HG02938 (cell line): Measurements from ENCODE around the gene N4BP3.
"Not testable (repeated sequence)": the region's sequence is repeated elsewhere in the genome, so short reads cannot be mapped to it uniquely, and the experiment has no call there.

ENCODE experiments used
- ATAC-seq: cut with Tn5 transposase; IDR thresholded peaks from one replicate; pipeline ENCODE4 v1.9.1; 2021; ENCODE audit warnings: mild to moderate bottlenecking, moderate library complexity; ENCODE audit not compliant: unreplicated experiment

N4BP3 gene, protein sequence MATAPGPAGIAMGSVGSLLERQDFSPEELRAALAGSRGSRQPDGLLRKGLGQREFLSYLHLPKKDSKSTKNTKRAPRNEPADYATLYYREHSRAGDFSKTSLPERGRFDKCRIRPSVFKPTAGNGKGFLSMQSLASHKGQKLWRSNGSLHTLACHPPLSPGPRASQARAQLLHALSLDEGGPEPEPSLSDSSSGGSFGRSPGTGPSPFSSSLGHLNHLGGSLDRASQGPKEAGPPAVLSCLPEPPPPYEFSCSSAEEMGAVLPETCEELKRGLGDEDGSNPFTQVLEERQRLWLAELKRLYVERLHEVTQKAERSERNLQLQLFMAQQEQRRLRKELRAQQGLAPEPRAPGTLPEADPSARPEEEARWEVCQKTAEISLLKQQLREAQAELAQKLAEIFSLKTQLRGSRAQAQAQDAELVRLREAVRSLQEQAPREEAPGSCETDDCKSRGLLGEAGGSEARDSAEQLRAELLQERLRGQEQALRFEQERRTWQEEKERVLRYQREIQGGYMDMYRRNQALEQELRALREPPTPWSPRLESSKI

DNA sequence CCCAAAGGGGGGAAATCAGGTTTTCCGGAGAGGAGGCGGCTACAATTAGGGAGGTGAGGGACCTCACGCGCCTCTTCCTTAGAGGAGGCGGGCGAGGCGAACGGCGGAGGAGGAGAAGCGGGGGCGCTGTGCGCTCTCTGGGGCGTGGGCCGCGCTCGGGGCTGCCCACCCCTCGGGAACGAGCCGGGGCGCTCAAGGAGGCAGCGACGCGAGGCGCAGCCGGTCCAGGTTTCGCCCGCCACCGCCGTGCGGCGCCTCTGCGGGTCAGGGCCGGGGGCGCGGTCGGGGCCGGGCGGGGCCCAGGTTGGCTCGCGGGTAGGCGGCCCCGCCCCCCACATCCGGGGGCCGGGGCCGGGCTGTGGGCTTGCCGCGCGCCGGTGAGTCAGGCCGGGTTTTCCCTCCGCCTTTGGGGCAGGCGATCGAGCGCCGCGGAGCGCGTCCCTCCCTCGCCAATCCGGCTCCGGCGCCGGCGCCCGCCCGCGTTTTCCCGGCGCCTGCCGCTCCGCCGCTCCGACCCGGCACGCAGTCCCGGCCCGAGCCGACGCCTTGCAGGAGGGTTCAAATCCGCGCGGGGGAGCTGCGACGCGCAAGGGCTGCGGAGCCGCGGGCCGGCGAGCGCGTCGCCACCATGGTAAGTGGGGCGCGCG lies at the start of gene N4BP3:
Gene N4BP3 (plus strand): TSS at position 392 of the 647 bp plus-strand sequence. CDS start 6,052 bp downstream, outside the sequence.
- ATAC-seq, result peak; percentile 40

DNA sequence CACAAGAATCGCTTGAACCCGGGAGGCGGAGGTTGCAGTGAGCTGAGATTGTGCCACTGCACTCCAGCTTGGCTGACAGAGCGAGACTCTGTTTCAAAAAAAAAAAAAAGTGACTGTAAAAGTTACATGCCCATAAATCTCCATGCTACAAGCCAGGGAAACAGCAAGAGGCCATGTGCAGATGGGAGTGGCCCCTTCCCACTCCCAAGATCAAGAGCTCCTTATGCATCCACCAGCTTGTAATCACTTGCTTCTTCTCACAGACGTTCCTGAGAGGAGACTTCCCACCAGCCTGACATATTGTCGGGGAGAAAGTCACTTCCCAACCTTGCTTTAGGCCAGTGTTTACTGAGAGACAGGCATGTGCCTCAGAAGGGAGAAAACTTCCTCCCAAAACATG lies 45.6 kb upstream of the N4BP3 start:
- no peak for ATAC-seq

DNA sequence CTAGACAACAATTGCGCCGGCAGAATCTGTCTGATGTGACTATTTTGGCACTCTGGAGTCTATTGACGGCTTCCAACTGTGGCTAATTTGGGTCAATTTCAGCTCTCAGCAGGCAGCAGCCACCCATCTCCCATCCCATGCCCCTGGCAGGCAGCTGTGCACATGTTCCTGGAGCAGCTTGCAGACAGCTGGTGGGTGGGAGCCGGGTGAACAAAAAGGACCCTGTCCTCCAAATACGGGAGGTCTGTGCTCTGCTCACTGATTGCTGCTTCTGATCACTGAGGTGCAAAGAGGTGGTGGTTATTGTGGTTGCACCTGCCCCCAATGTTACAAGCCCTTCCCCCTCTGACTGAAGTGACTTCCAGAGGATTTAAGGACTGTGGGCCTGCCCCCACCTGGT lies 45.0 kb upstream of the N4BP3 start:
- no peak for ATAC-seq

DNA sequence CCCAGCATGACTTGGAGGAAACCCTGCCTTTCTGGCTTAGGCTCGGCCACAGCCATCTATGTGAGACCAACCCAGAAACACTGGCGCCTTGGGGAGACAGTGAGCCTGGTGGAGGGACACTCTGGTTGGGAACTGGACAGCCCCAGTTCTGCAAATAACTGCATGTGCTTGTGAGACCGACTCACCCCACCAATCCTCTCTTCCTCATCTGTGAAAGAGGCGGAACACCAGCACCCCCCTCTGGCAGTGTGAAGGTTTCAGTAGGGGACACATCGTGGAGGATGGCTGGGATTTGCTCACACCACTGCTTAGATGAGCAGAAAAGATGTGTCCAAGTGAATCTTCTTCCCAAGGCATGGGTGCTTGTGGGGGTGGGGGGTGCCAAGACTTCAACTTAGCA lies 43.4 kb upstream of the N4BP3 start:
- ATAC-seq, result no peak

DNA sequence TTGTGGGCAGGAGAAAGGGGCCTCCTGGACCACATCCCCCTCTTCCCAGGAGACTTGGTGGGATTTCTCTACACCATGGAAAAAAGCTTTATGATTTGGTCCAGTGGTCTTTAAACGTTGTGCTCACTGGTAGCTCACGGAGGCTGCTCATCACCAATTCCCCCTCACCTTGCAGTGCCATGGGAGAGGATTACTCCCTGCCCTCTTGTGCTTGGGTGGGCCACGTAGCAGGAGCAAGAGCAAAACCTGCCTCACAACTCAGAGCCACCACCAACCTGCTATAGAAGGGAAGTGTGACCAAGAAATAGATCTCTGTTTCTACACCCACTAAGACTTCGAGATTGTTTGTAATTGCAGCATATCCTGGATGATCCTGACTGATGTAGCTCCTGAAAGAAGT lies 42.2 kb upstream of the N4BP3 start:
- ATAC-seq, result no peak

DNA sequence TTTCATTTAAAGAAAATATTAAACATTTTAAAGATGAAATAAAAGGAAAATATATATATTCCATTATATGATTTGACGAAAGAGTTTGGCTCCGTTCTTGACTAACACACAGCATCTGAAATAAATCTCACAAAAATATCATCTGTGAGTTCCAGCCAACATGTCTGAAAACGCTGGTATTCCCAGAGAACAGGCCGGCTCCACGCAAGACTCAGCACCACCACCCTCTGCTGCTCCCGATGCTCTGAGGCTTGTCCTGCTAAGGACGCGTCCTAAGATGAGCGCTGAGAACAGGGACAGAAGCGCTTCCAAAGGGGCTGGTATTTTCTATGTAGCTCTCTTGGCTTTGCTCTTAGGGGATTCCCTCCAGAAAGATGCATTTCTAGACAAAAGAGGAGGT lies 40.6 kb upstream of the N4BP3 start:
- ATAC-seq, result no peak

DNA sequence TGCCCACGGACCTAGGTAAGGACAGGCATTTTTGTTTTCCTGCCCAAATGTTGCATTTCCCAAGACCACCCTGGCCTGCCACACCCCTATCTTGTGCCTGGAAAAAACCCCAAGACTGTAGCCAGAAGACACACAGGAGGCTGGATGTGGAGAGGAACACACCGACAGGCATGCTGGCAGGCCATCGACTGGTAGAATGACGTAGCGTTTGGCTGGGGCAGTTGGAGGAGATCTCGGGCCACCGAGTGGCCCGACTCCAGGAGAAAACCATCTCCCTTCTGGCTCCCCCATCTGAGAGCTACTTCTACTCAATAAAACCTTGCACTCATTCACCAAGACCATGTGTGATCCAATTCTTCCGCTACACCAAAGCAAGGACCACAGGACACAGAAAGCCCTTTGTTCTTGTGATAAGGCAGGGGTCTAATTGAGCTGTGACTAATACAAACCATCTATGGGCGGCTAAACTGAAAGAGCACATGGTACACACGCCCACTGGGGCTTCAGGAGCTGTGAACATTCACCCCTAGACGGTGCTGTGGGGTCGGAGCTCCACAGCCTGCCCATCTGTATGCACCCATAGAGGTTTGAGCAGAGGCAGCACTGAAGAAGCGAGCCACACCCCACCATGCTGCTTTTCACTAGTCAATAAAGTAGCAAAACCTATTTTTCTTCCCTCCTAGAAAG lies 38.9 kb upstream of the N4BP3 start:
- no peak for ATAC-seq

DNA sequence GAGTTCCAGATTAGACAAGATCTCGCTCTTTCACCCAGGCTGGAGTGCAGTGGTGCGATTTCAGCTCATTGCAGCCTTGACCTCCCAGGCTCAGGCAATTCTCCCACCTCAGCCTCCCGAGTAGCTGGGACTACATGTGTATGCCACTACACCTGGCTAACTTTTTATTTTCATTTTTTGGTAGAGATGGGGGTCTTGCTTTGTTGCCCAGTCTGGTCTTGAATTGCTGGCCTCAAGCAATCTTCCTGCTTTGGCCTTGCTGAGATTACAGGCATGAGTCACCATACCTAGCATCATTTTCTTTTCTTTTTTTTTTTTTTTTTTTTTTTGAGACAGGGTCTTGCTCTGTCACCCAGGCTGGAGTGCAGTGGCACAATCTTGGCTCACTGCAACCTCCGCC lies 36.4 kb upstream of the N4BP3 start:
- not testable (repeated sequence) for ATAC-seq

DNA sequence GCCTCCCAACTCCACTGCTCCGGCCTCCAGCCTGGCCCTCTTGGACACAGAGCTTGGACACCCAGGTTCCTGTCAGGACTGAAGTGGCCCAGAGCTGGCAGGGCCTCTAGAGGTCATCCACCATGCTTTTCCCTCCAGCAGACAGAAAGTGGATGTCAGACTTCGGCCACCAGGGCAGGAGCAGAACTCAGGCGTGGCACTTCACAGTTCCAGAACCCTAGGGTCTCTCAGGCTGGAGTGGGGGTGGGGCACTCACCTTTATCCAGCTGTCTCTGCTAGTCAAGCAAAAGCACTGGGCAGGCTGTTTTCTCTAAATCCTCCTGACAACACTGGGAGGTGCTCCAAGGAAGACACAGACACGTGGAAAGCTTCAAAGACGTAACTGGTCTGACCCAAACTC lies 35.6 kb upstream of the N4BP3 start:
- ATAC-seq, result no peak

DNA sequence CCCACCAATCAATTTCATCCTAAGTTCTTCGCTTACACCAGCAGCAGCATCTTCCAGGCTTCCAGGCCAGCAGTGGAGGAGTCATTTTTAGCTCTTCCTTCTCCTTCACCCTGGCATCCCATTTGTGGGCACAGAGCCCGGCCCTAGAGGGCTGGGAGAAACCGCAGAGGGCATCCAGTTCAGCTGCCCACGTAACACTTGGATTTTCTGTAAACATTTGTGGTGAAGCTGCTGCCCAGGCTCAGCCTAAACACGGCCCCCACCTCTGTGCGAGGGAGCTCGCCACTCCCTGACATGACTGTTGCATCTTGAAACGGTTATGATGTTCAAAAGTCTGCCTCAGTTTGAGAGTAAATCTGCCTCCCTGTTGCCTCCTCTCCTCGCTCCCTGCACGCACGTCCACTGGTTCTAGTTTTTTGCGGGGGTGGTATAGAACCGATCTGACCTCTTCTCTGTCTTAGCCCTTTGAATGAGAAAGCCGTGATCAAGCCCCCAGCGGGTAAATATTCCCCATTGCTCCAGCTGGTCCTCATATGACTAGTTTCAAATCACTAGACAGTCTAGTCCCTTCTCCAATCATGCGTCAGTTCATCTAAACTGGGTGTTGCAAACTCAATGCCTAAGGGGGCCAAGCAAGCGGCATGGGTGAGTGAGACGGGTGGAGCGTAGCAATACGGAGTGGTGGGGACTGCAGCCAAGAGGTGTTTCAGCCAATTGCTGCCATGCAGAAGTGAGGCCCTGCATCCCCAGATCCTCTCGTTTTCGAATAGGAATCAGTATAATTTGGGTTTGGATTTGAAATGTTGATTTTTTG lies 34.9 kb upstream of the N4BP3 start:
- ATAC-seq, result no peak

DNA sequence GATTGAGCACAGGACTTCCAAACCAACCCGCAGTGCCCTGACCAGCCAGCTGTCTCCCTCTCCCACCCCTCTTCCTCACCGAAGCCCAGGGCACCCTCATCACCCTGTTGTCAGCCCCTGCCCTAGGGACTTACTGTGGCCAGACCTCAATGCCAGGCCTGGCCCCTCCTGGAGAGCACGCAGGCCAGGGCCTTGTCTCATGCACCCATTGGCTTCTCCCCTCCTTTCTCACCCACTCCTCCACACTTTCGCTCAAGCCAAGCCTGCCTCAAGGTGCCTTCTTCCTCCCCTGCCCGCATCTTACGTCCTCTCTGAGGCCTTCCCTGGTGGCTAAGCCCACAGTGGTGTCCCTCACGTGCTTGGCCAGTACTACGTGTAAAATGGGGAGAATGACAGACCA lies 33.3 kb upstream of the N4BP3 start:
- no peak for ATAC-seq

DNA sequence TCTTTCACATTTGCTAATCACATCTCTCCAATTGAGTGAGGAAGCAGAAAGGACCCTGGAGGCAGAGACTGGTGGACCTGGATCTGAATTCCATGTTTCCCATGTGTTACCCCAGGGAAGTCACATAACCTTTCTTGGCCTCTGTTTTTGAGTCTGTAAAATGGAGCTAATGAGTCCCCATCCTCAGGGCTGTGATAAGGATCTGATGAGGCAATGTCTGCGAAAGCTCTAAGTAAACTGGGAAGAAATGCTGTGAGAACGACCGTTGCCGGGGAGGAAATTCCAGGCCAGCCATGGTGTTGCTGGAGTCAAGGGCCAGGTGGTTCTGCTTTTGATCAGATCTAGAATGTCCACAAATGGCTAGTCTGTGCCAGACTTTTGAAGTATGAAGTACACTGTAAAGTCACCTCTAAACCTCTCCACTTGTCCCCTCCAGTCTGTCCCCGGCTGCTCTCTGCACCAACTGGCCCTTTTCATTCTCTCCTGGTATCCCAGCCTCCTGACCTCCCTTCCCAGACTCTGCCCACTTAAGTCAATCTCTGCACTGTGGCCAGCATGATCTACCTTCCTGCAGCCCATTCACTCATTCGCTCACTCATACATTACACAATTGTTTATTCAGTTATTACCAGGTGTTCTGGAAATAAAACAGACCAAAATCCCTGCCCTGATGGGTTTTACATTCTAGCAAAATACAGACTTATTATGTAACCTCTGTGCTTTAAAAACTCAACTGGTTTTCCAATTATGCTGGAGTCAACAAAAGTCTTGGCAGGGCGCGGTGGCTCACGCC lies 32.5 kb upstream of the N4BP3 start:
- no peak for ATAC-seq

DNA sequence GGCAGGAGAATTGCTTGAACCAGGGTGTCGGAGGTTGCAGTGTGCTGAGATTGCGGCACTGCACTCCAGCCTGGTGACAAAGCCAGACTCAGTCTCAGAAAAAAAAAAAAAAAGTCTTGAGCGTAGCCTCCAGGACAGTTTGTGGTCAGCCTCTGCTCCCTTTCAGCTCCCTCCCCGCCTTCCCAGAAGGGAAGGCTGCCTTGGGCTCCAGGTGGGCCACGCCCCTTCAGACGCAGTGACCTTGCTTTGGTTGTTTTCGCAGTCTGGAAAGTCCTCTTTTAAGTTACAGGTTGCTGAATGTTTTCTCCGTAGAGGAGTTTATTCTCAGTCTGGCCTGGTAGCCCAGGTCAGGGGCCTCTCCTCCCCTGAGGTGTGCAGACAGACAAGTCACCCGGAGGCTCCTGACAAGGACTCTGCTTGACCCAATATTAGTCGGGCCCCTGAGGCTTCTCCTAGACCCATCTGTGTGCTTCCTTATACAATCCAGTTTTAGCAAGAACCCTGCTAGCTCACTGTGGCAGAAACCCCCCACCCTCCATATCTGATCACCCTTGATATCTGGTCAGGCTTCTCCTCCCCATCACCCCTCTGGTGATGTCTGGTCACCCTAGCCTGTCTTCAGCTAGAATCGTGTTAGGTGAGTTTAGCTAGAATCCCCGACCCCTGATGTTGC lies 31.6 kb upstream of the N4BP3 start:
- no peak for ATAC-seq

DNA sequence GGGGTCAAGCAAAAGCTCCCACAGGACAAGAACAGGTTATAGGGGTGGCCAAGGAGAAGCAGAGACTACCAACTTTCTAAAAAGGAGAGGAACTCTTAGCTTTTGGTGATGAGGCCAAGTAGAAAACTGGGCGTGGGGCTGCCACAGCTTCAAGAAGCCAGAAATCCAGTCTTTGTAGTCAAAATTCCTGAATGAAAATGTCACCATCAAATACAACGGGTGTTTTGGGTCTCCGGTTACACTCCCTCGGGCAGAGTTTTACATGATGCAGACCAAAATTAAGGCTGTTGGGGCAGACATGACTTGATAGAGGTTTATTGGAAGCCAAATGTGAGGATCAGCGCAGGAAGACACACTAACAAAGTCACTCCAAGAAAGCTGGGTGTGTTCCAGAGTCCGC lies 29.4 kb upstream of the N4BP3 start:
- no peak for ATAC-seq

DNA sequence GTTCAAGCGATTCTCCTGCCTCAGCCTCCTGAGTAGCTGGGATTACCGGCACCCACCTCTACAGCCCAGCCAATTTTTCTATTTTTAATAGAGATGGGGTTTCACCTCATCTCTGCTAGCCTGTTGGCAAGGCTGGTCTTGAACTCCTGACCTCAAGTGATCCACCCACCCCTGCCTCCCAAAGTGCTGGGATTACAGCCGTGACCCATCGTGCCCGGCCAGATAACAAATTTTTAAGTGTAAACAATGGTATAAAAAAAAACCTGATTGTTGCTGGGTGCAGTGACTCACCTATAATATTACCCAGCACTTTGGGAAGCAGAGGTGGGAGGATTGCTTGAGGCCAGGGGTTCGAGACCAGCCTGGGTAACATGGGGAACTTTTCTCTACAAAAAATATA lies 28.0 kb upstream of the N4BP3 start:
- no peak for ATAC-seq

DNA sequence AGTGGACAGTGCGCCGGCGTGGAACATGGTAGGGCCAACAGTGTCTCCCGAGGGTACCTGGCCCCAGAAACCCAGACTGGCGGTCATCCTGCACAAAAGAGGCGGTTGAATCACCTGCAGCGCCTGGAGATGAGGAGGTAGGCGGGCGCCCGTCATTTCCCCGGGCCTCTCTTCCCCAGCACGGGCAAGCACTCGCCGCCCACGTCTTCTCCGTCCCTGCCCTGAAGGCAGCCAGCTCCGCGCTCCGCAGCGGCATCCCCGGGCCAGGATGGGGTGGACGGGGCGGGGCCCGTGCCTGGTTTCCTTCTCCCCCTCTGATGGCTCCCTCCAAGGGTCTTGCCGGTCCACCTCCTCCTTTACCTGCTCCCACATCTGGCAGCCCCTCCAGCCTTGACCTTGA lies 27.1 kb upstream of the N4BP3 start:
- ATAC-seq, result no peak

DNA sequence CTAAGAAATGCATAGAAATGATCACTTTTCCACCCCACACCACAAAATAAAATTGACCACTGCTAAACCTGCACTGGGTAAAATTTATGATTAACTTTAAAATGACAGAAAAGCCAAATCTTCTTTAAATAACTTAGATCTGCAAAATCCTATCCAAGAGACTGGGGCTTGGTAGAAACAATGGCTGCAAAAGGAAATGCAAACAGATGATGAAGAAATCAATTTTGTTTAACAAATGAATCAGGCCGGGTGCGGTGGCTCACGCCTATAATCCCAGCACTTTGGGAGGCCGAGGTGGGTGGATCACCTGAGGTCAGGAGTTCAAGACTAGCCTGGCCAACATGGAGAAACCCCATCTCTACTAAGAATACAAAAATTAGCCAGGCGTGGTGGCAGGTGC lies 26.1 kb upstream of the N4BP3 start:
- not testable (repeated sequence) for ATAC-seq

DNA sequence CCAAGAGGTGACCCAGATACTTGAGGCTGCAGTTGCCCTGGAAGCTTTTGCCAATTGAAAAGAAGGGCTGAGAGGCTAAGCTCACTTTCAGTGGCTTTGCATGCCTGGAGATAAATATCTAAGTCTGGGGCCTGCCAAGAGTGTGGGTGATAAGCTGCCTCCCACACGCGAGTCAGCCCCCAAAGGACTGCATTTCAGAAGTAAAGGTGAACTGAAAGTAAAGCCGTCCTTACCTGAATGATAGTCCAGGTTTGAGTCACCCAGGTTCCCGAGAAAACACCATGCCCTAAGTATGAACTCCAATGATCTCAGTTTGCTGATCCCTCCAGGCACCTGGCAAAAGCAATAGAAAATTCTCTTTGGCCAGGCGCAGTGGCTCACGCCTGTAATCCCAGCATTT lies 22.5 kb upstream of the N4BP3 start:
- no peak for ATAC-seq

DNA sequence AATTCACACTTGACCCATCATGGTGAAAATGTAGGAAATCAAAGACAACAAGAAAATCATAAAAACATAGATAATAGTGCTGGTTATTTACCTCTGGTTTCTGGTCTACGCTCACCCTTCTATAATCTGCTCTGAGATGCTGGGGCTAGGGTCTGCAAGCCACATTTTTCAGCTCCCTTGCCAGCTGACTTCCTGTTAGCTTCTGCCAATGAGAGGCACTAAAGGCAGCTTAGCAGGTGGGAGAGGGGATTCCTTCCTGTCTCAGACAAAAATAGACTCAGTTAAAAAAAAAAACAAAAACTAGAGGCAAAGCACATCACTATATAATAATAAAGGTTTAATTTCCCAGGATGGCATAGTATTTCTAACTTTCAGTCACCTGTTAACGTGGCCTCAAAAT lies 20.2 kb upstream of the N4BP3 start:
- no peak for ATAC-seq

DNA sequence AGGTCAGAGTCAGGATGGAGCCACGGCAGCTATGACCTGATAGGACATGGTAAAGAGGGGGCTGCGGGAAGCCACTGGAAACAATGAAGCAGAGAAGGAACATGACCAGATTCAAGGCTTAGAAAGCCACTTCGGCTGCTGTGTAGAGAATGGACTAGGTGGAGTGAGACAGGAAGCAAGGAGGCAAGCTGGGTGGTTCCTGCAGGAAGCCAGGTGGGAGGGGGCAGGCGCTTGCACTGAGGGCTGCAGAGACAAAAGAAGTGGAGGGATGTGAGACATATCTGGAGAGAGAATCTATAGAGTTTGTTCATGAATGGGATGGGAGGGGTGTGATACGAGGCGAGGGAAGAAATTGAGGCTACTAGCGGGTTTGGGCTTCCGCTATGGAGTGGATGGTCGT lies 19.0 kb upstream of the N4BP3 start:
- no peak for ATAC-seq
